Stimulated activated CD8-positive, alpha-beta memory T cell treated with anti-CD3 and anti-CD28 coated beads, Interleukin-7, amount 100 ng/mL, for 1 hour (primary cell): ENCODE measurements around the gene PRPSAP1.

Source experiments
- DNase-seq, 2 donors: peaks; one replicate each; pipeline ENCODE4 v3.0.0-alpha.2; 2020; ENCODE audit warnings: low read depth in 2 of 2

PRPSAP1 gene

GRCh38 chr17:76383546-76384221, 30.0 kb upstream of the PRPSAP1 start:
- peak; percentile 10 to 23 for DNase-seq

- DNase-seq = peak; percentile 25 to 34
Observed at GRCh38 chr17:76382803-76383545, 29.3 kb upstream of the PRPSAP1 start.

GRCh38 chr17:76382351-76382802, 28.7 kb upstream of the PRPSAP1 start:
- DNase-seq = no peak

- no peak for DNase-seq
Observed at GRCh38 chr17:76381633-76382350, 28.1 kb upstream of the PRPSAP1 start.

GRCh38 chr17:76379646-76380376, 26.1 kb upstream of the PRPSAP1 start:
- no peak for DNase-seq

GRCh38 chr17:76379275-76379641, 25.5 kb upstream of the PRPSAP1 start:
- no peak for DNase-seq

GRCh38 chr17:76378548-76379274, 25.0 kb upstream of the PRPSAP1 start:
- DNase-seq = no peak

GRCh38 chr17:76376318-76377133, 22.8 kb upstream of the PRPSAP1 start:
- no peak for DNase-seq

- DNase-seq = no peak
Observed at GRCh38 chr17:76371656-76372628, 18.2 kb upstream of the PRPSAP1 start.

GRCh38 chr17:76370261-76370993, 16.7 kb upstream of the PRPSAP1 start:
- DNase-seq = no peak

GRCh38 chr17:76369804-76370203, 16.1 kb upstream of the PRPSAP1 start:
- DNase-seq = no peak

- no peak for DNase-seq
Observed at GRCh38 chr17:76369379-76369778, 15.7 kb upstream of the PRPSAP1 start.

- DNase-seq = no peak
Observed at GRCh38 chr17:76368545-76368944, 14.8 kb upstream of the PRPSAP1 start.

- DNase-seq = no peak
Observed at GRCh38 chr17:76367642-76368041, 13.9 kb upstream of the PRPSAP1 start.

- DNase-seq = no peak
Observed at GRCh38 chr17:76366247-76366646, 12.5 kb upstream of the PRPSAP1 start.

- no peak for DNase-seq
Observed at GRCh38 chr17:76365256-76365903, 11.7 kb upstream of the PRPSAP1 start.

- no peak for DNase-seq
Observed at GRCh38 chr17:76363107-76363842, 9.6 kb upstream of the PRPSAP1 start.
